Nephron progenitor cell (in vitro differentiated cells): ENCODE results near the gene CHSY1.
A peak's percentile ranks its signal among the peaks of the same experiment; 100 is the strongest.

Experiments used
- DNase-seq: peaks from one replicate; pipeline ENCODE4 v3.0.0; 2021
- H3K27ac Mint-ChIP-seq: 2 replicates; pipeline ENCODE4 v1.8.0; 2021; ENCODE audit warnings: mild to moderate bottlenecking, moderate library complexity, mixed read lengths
- H3K27me3 Mint-ChIP-seq: 2 replicates; pipeline ENCODE4 v1.8.0; 2021; ENCODE audit warnings: mild to moderate bottlenecking, low read depth, mixed read lengths; ENCODE audit not compliant: poor library complexity
- H3K36me3 Mint-ChIP-seq: 2 replicates; pipeline ENCODE4 v1.8.0; 2021; ENCODE audit warnings: low read depth, mixed read lengths
- H3K4me1 Mint-ChIP-seq: 2 replicates; pipeline ENCODE4 v1.8.0; 2021; ENCODE audit warnings: mixed read lengths
- H3K4me3 Mint-ChIP-seq: 2 replicates; pipeline ENCODE4 v1.8.0; 2021; ENCODE audit warnings: mild to moderate bottlenecking, moderate library complexity, mixed read lengths
- H3K9me3 Mint-ChIP-seq: 2 replicates; pipeline ENCODE4 v1.8.0; 2021; ENCODE audit warnings: mild to moderate bottlenecking, moderate library complexity, mixed read lengths
- TF ChIP-seq, protein P1 (sequence below): fragments of 200-600 bp; sonication (generic); IDR thresholded peaks from 2 replicates; pipeline ENCODE4 v1.5.0; 2021; ENCODE audit warnings: antibody characterized with exemption

The CHSY1 gene

DNA sequence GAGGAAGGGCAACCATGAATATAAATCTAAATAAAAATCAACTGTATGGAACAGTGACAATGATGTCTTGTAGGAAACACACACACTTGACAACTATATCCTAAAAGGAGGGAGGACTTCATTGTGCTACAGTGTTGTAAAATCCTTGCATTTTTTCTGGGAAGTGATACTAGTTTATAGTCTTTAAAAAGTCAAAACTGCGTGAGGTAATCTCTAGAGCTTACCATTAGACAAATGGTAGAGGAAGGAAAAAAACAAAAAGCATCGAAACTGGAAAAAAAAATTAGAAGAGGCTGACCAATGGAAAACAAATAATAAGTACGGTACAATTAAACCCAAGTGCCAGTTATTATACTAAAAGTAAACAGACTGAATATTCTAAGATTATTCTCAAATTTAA is 38.7 kb downstream of the CHSY1 start:
- Mint-ChIP-seq H3K27ac (no peak overlapping the region), H3K4me3 (no peak overlapping the region), H3K4me1 (peaks cover 32% of the 10 kb centered on the region), H3K36me3 (peaks cover 27% of the 10 kb centered on the region), H3K9me3 (no peaks in the 10 kb centered on the region), H3K27me3 (peaks cover 2% of the 10 kb centered on the region)
- DNase-seq = no peak
- TF ChIP-seq, protein P1, sequence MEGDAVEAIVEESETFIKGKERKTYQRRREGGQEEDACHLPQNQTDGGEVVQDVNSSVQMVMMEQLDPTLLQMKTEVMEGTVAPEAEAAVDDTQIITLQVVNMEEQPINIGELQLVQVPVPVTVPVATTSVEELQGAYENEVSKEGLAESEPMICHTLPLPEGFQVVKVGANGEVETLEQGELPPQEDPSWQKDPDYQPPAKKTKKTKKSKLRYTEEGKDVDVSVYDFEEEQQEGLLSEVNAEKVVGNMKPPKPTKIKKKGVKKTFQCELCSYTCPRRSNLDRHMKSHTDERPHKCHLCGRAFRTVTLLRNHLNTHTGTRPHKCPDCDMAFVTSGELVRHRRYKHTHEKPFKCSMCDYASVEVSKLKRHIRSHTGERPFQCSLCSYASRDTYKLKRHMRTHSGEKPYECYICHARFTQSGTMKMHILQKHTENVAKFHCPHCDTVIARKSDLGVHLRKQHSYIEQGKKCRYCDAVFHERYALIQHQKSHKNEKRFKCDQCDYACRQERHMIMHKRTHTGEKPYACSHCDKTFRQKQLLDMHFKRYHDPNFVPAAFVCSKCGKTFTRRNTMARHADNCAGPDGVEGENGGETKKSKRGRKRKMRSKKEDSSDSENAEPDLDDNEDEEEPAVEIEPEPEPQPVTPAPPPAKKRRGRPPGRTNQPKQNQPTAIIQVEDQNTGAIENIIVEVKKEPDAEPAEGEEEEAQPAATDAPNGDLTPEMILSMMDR = no peak

DNA sequence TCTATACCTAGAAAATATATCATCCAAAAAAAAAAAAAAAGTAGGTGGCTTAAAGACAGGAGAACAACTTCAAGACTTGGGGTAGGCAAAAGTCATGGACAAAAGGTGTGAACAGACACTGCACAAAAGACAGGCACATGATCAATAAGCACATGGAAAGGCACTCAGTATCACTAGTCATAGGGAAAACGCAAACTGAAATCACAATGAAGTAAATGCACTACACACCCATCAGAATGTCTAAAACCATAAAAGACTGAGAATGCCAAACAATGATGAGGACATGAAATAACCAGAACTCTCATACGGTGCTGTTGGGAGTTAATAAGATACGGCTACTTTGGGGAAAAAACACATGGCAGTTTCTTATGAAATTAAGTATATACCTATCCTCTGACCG is 40.0 kb downstream of the CHSY1 start:
- Mint-ChIP-seq H3K36me3 (peaks cover 31% of the 10 kb centered on the region), H3K27me3 (peaks cover 2% of the 10 kb centered on the region), H3K27ac (no peak overlapping the region), H3K4me1 (peaks cover 33% of the 10 kb centered on the region), H3K9me3 (no peaks in the 10 kb centered on the region), H3K4me3 (no peak overlapping the region)
- TF ChIP-seq, protein P1 = no peak
- DNase-seq = no peak

DNA sequence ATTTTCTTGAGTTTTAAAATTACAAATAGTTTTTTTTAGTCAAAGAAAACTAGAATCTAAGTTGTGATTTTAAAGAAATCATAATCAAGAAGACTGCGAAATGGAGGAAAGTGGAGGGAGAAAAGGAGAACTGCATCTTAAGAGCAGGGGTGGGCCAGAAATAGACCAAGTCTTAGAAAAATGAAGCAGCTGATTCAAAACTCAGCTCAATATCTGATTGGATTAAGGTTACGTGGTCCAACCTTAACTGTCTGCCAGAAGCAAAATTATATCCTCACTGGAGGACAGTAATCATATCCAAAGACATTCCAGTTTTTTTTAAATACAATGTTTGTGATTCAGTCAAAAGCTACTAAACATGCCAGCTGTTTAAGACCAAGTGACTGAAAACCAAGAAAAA is 41.4 kb downstream of the CHSY1 start:
- H3K9me3 Mint-ChIP-seq = no peaks in the 10 kb centered on the region
- peaks cover 2% of the 10 kb centered on the region for H3K27me3 Mint-ChIP-seq
- peaks cover 32% of the 10 kb centered on the region for H3K36me3 Mint-ChIP-seq
- H3K27ac Mint-ChIP-seq = no peak overlapping the region
- DNase-seq = no peak
- no peak overlapping the region for H3K4me3 Mint-ChIP-seq
- H3K4me1 Mint-ChIP-seq = peaks cover 44% of the 10 kb centered on the region
- TF ChIP-seq, protein P1 = no peak

DNA sequence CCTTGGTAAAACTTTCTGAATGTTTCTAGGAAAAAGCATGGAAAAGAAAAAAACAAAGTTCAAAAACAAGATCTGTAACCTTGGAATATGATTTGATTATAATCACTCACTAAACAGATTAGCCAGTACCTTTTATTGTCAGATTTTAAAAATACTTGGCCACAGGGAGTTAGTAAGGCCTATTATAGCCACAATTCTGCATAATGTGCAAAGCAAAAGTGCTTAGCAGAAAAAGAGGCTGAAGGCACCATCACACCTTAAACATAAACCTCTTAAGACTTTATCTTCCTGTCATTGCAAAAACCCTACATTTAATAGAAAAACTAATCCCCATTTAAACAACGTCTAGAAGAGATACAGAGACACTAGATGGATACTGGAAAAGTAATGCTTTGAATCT is 41.8 kb downstream of the CHSY1 start:
- Mint-ChIP-seq H3K4me1 (peaks cover 44% of the 10 kb centered on the region), H3K27ac (no peak overlapping the region), H3K9me3 (no peaks in the 10 kb centered on the region), H3K4me3 (no peak overlapping the region), H3K36me3 (peaks cover 34% of the 10 kb centered on the region), H3K27me3 (peaks cover 2% of the 10 kb centered on the region)
- DNase-seq = no peak
- TF ChIP-seq, protein P1 = no peak

DNA sequence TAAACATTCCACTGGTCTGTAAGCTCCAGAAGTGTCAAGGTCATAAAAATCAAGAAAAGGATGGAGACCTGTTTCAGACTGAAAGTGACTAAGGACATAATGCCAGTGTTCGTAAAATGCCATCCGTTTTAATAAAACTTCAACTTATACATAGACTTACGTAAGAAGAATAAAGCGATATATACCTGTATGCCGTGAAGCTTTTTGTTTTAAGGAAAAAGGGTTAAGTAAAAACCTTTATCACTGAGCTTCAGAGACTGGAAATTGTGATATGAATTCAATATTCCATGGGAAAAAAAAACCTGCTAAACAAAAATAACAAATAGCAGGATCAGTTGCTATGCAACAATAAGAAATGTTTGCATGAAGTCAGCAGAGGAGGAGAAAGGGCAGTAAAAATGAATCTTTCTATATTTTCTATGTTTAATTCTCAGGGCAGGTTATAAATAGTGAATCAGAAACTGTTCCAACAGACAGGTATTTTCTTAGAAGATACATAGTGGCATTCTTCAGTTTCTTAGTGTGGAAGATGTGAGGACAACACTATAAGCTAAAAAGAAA is 42.5 kb downstream of the CHSY1 start:
- DNase-seq = no peak
- Mint-ChIP-seq H3K4me3 (no peak overlapping the region), H3K9me3 (no peaks in the 10 kb centered on the region), H3K36me3 (peaks cover 32% of the 10 kb centered on the region), H3K4me1 (peaks cover 44% of the 10 kb centered on the region), H3K27me3 (peaks cover 2% of the 10 kb centered on the region), H3K27ac (no peak overlapping the region)
- TF ChIP-seq, protein P1 = no peak

DNA sequence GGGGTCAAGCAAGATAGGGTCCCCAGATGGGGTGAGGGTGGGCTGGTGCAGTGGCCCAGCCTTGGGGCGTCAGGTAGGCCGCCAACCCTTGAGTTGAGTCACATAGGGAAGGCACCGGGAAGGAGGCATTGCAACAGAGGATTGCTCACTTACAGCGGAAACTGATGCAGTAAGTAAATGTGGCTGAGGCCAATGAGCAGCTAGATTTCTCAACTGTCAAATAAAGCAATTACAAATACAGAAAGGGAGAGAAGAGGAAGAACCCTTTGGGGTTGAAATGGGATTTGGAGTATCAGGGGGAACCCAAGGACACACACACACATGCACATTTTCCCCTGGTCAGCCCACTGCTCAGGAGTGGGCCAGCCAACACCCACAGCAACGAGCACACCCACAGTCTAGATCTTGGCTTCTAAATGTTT is 44.0 kb downstream of the CHSY1 start:
- H3K27me3 Mint-ChIP-seq = peaks cover 2% of the 10 kb centered on the region
- peak overlapping the region; percentile 8 for H3K27ac Mint-ChIP-seq
- TF ChIP-seq, protein P1 = no peak
- peaks cover 32% of the 10 kb centered on the region for H3K36me3 Mint-ChIP-seq
- H3K4me1 Mint-ChIP-seq = peaks cover 45% of the 10 kb centered on the region
- no peaks in the 10 kb centered on the region for H3K9me3 Mint-ChIP-seq
- no peak for DNase-seq
- no peak overlapping the region for H3K4me3 Mint-ChIP-seq
